B cell (primary cell): ENCODE measurements around the gene ALG8. TPM values are rescaled to one million over a fixed set of nuclear protein-coding genes. Genes with fewer than 3 reads are reported as not detected.

Experiments used
- ATAC-seq: fragments of 200-7000 bp; cut with Tn5 transposase; one replicate; pipeline ENCODE4 v1.10.0; 2021; ENCODE audit warnings: low read depth, mild to moderate bottlenecking, moderate number of reproducible peaks, moderate library complexity
- CTCF ChIA-PET: fragments of 350-600 bp; sonication (Branson Sonifier 250); formaldehyde crosslinking; loops from one replicate; lab custom pipeline; 2021; ENCODE audit warnings: antibody characterized with exemption, inconsistent platforms; lab: Charles Lee
- POLR2A ChIA-PET: fragments of 350-600 bp; sonication (Branson Sonifier 250); formaldehyde crosslinking; loops from one replicate; lab custom pipeline; 2021; ENCODE audit warnings: antibody characterized with exemption; lab: Charles Lee
- DNase-seq: peaks from one replicate; pipeline ENCODE4 v3.0.0; 2013
- H2AFZ ChIP-seq: 2 replicates; pipeline ENCODE4 v1.6.1; 2012; ENCODE audit warnings: mild to moderate bottlenecking, low read depth, low read length; ENCODE audit not compliant: insufficient read depth, poor library complexity, severe bottlenecking
- H3K27ac ChIP-seq, 2 donors: 1 replicate in 1 of 2; 2 replicates in 1 of 2; pipeline ENCODE4 v1.5.1; 2012 to 2013; ENCODE audit warnings: low read length in 2 of 2, mild to moderate bottlenecking in 2 of 2, moderate library complexity in 1 of 2
- H3K27me3 ChIP-seq, 4 experiments: fragments of 200-600 bp in 1 of 4; sonication (generic) in 1 of 4; replicated peaks in 1 of 4; 1 replicate in 2 of 4; 2 replicates in 2 of 4; pipeline versions ENCODE4 v1.6.1 to v1.7.0; 2013 to 2016; ENCODE audit warnings: low read length in 3 of 4, mild to moderate bottlenecking in 2 of 4, mixed read lengths in 1 of 4, moderate library complexity in 1 of 4; ENCODE audit not compliant: insufficient read depth in 4 of 4, control insufficient read depth in 3 of 4; ENCODE audit errors: control extremely low read depth in 1 of 4
- H3K36me3 ChIP-seq, 2 experiments: replicated peaks in 1 of 2; 1 replicate in 1 of 2; 2 replicates in 1 of 2; pipeline versions ENCODE4 v1.6.1 to v1.7.1; 2013; ENCODE audit warnings: low read length in 1 of 2; ENCODE audit not compliant: insufficient read depth in 2 of 2, control insufficient read depth in 1 of 2; ENCODE audit errors: control extremely low read depth in 1 of 2, extremely low read depth in 1 of 2
- H3K4me1 ChIP-seq, 2 donors: fragments of 200-600 bp in 1 of 2; sonication (generic) in 1 of 2; 1 replicate in 1 of 2; 2 replicates in 1 of 2; pipeline versions ENCODE4 v1.5.1 to v1.6.1; 2013 to 2017; ENCODE audit warnings: low read length in 2 of 2; ENCODE audit not compliant: control insufficient read depth in 2 of 2, insufficient read depth in 2 of 2
- H3K4me2 ChIP-seq: replicated peaks from 2 replicates; pipeline ENCODE3; 2012; ENCODE audit warnings: mild to moderate bottlenecking, low read depth, low read length; ENCODE audit not compliant: poor library complexity, severe bottlenecking
- H3K4me3 ChIP-seq, 5 experiments: fragments of 200-600 bp in 1 of 5; sonication (generic) in 1 of 5; 1 replicate in 3 of 5; 2 replicates in 2 of 5; pipeline versions ENCODE4 v1.5.1 to v1.7.0; 2011 to 2016; ENCODE audit warnings: low read length in 4 of 5, mild to moderate bottlenecking in 4 of 5, low read depth in 2 of 5, control low read depth in 1 of 5, moderate library complexity in 1 of 5; ENCODE audit not compliant: insufficient read depth in 1 of 5; ENCODE audit errors: control extremely low read depth in 1 of 5, extremely low read depth in 1 of 5
- H3K79me2 ChIP-seq: fragments of 200-600 bp; sonication (generic); one replicate; pipeline ENCODE4 v1.6.0; 2016; ENCODE audit warnings: low read length; ENCODE audit not compliant: control insufficient read depth, insufficient read depth
- H3K9ac ChIP-seq: fragments of 200-600 bp; sonication (generic); 2 replicates; pipeline ENCODE4 v1.6.1; 2017; ENCODE audit warnings: mild to moderate bottlenecking, low read length, moderate library complexity
- H3K9me3 ChIP-seq, 3 donors: one replicate each; pipeline versions ENCODE4 v1.6.1 to v1.7.1; 2013; ENCODE audit warnings: low read length in 2 of 3; ENCODE audit not compliant: control insufficient read depth in 2 of 3, insufficient read depth in 1 of 3; ENCODE audit errors: control extremely low read depth in 1 of 3
- H4K20me1 ChIP-seq: 2 replicates; pipeline ENCODE4 v1.6.0; 2012; ENCODE audit warnings: mild to moderate bottlenecking, low read length; ENCODE audit not compliant: insufficient read depth, control insufficient read depth, poor library complexity, severe bottlenecking
- H3K27ac Mint-ChIP-seq: one replicate; pipeline ENCODE4 v1.8.0; 2021; ENCODE audit warnings: mixed read lengths
- H3K27me3 Mint-ChIP-seq: one replicate; pipeline ENCODE4 v1.8.0; 2021; ENCODE audit warnings: mixed read lengths
- H3K4me1 Mint-ChIP-seq: one replicate; pipeline ENCODE4 v1.8.0; 2021; ENCODE audit warnings: mixed read lengths
- H3K4me3 Mint-ChIP-seq: one replicate; pipeline ENCODE4 v1.8.0; 2021; ENCODE audit warnings: mixed read lengths
- H3K9me3 Mint-ChIP-seq: one replicate; pipeline ENCODE4 v1.8.0; 2022; ENCODE audit warnings: mixed read lengths; ENCODE audit not compliant: insufficient read depth
- EZH2 ChIP-seq: IDR thresholded peaks from 2 replicates; pipeline ENCODE4 v1.6.1; 2012; ENCODE audit warnings: borderline replicate concordance, low read depth, mild to moderate bottlenecking, moderate library complexity, low read length; ENCODE audit not compliant: insufficient read depth, poor library complexity, severe bottlenecking
- intact Hi-C: fragments of 100-400 bp; cut with micrococcal nuclease; formaldehyde crosslinking; loops from one replicate; pipeline ENCODE4 v1.10.0; 2022
- polyA plus RNA-seq: library from polyadenylated mRNA; depleted of rRNA; stranded (reverse); fragments of >200 nt; gene quantifications from 2 replicates; pipeline ENCODE4 v1.2.3, GENCODE V29; 2012
- total RNA-seq, 2 donors: library from RNA; stranded (reverse); fragments of 120-200 nt in 1 of 2; gene quantifications; 1 replicate in 1 of 2; 2 replicates in 1 of 2; pipeline versions ENCODE4 v1.2.3 to v1.2.4, GENCODE V29; 2013 to 2022
- TF ChIP-seq, protein P1 (sequence below): fragments of 200-600 bp; IDR thresholded peaks from one replicate; pipeline ENCODE4 v1.8.0; 2022; ENCODE audit warnings: antibody characterized with exemption, mild to moderate bottlenecking

ALG8 gene
- total and polyA plus RNA-seq, 2 donors (not counting 1 experiment from before 2014, with no cell fraction given), result 16.7 to 28.5 TPM

DNA sequence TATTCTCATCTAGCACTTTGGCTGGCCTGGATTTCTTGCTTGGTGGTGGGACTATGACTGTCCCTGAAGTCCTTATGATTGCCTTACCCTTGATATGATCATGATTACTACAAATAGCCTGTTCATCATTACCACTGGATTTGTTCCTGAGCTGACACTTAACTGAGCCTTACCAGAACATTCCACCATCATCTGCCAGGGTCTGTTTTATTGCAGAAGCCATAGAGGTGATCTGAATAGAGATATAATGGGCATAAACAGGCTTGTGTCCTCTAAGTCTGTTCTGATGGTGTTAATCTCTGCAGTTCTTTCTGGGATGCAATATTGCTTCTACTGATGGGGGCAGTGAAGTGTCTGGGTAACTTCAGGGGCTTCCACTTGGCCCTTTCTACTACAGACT, 12.4 kb upstream of the ALG8 start:
- Histone ChIP-seq H3K27ac (no peak overlapping the region), H3K4me1 (no peaks in the 10 kb centered on the region), H3K9ac (no peak overlapping the region), H3K9me3 (no peaks in the 10 kb centered on the region), H2AFZ (no peak overlapping the region), H4K20me1 (no peaks in the 10 kb centered on the region), H3K27me3 (no peaks in the 10 kb centered on the region), H3K79me2 (no peaks in the 10 kb centered on the region), H3K4me3 (no peak overlapping the region), H3K4me2 (no peak overlapping the region), H3K36me3 (no peaks in the 10 kb centered on the region)
- Mint-ChIP-seq H3K27ac (no peak overlapping the region), H3K4me3 (no peak overlapping the region), H3K9me3 (no peaks in the 10 kb centered on the region), H3K27me3 (no peaks in the 10 kb centered on the region), H3K4me1 (no peaks in the 10 kb centered on the region)
- ATAC-seq, result no peak
- DNase-seq, result no peak
- CTCF ChIA-PET, result no interaction called here
- intact Hi-C loops, result no loop called here
- TF ChIP-seq, protein P1, sequence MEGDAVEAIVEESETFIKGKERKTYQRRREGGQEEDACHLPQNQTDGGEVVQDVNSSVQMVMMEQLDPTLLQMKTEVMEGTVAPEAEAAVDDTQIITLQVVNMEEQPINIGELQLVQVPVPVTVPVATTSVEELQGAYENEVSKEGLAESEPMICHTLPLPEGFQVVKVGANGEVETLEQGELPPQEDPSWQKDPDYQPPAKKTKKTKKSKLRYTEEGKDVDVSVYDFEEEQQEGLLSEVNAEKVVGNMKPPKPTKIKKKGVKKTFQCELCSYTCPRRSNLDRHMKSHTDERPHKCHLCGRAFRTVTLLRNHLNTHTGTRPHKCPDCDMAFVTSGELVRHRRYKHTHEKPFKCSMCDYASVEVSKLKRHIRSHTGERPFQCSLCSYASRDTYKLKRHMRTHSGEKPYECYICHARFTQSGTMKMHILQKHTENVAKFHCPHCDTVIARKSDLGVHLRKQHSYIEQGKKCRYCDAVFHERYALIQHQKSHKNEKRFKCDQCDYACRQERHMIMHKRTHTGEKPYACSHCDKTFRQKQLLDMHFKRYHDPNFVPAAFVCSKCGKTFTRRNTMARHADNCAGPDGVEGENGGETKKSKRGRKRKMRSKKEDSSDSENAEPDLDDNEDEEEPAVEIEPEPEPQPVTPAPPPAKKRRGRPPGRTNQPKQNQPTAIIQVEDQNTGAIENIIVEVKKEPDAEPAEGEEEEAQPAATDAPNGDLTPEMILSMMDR, result no peak
- no peak for TF ChIP-seq EZH2
- POLR2A ChIA-PET, result no interaction called here

DNA sequence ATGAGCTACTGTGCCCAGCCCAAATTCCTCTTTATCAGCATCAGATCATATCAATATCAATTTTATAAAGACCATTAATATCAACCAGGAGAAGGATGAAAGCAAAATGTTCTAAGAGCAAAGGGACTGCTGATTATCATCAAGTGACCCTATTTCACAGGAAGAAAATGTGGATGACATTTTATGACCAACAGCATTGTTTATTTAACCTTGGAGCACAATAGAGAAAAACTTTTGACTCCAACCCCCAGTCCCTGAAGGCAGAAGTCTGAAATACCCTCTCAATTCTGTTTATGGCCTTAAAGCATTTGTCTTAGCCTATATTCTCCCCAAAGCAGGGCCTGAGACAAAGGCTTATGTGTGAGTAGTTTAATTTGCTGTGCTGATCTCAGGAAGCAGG, 11.3 kb upstream of the ALG8 start:
- Histone ChIP-seq H3K4me2 (no peak overlapping the region), H2AFZ (no peak overlapping the region), H3K36me3 (no peaks in the 10 kb centered on the region), H3K9me3 (no peaks in the 10 kb centered on the region), H3K4me1 (no peaks in the 10 kb centered on the region), H3K79me2 (no peaks in the 10 kb centered on the region), H3K27me3 (no peaks in the 10 kb centered on the region), H4K20me1 (no peaks in the 10 kb centered on the region), H3K27ac (no peak overlapping the region), H3K4me3 (no peak overlapping the region), H3K9ac (no peak overlapping the region)
- no peak overlapping the region for H3K4me3 Mint-ChIP-seq
- intact Hi-C loops, result no loop called here
- ChIA-PET CTCF (no interaction called here), POLR2A (no interaction called here)
- no peak for ATAC-seq
- no peak for TF ChIP-seq EZH2
- TF ChIP-seq, protein P1, result no peak
- H3K27ac Mint-ChIP-seq, result no peak overlapping the region
- H3K4me1 Mint-ChIP-seq, result peaks cover 2% of the 10 kb centered on the region
- no peaks in the 10 kb centered on the region for H3K27me3 Mint-ChIP-seq
- DNase-seq, result no peak
- H3K9me3 Mint-ChIP-seq, result no peaks in the 10 kb centered on the region
